ENCODE results near the gene HSPB8. TPM values are rescaled to one million over a fixed set of nuclear protein-coding genes. Genes with fewer than 3 reads are reported as not detected.

The HSPB8 gene
- total and polyA plus RNA-seq, 2 of the 8 experiments (the other 6 are each of a cell fraction or from before 2014, with no cell fraction given): 11.7 to 28.2 TPM

- no peak for TF ChIP-seq JUN (IDR thresholded peaks at IDR 0.05; ENCODE audit: low read depth, low read length)
- TF ChIP-seq RNF2 (IDR thresholded peaks at IDR 0.05; ENCODE audit: borderline replicate concordance, low read depth, low read length, missing control alignments, poor library complexity, severe bottlenecking): no peak
- TF ChIP-seq POLR2A (IDR thresholded peaks at IDR 0.05; ENCODE audit: control extremely low read depth in 1 of 2, low read depth in 2 of 2, low read length in 2 of 2): 0 out of 3 replicates have a peak, but pooled peaks of 1 of the 2 experiments have one; percentile 32
- TF ChIP-seq ATF2 (IDR thresholded peaks at IDR 0.05; ENCODE audit: low read length): no peak
- no peak for TF ChIP-seq JUND (IDR thresholded peaks at IDR 0.05; ENCODE audit: low read length)
- no peak for TF ChIP-seq BCL11A (IDR thresholded peaks at IDR 0.05; ENCODE audit: low read depth in 2 of 2, low read length in 2 of 2)
- no peak for TF ChIP-seq NRF1 (IDR thresholded peaks at IDR 0.05; ENCODE audit: low read depth, low read length)
- TF ChIP-seq CHD7 (IDR thresholded peaks at IDR 0.05; ENCODE audit: insufficient replicate concordance, low read length): no peak
- no peak for TF ChIP-seq RXRA (IDR thresholded peaks at IDR 0.05; ENCODE audit: insufficient read depth, low read depth, low read length)
- no peak for TF ChIP-seq ASH2L (IDR thresholded peaks at IDR 0.05; ENCODE audit: low read length)
These were observed 51.1 kb downstream of the HSPB8 start (continued) for GRCh38 chr12:119229837-119230236.

Measured in H1 (cell line).